K562 (cell line): Measurements from ENCODE around the gene FCHO1. TPM values are rescaled to one million over a fixed set of nuclear protein-coding genes. Genes with fewer than 3 reads are reported as not detected.

Experiments used
- BACH1 ChIP-seq: fragments of 200-800 bp; sonication (Bioruptor generic); IDR thresholded peaks from 2 replicates; pipeline ENCODE4 v1.6.1; 2016; ENCODE audit warnings: missing genetic modification characterization, missing compliant biosample characterization
- CBFA2T3 ChIP-seq: fragments of 450-650 bp; IDR thresholded peaks from 2 replicates; pipeline ENCODE4 v1.6.1; 2017
- CTBP1 ChIP-seq: fragments of 450-650 bp; IDR thresholded peaks from 2 replicates; pipeline ENCODE4 v1.6.1; 2016; ENCODE audit warnings: borderline replicate concordance
- CXXC5 ChIP-seq: fragments of 250-450 bp; sonication (Bioruptor Pico); IDR thresholded peaks from 2 replicates; pipeline ENCODE4 v1.8.0; 2022; ENCODE audit warnings: inconsistent platforms, mild to moderate bottlenecking, moderate library complexity
- DPF2 ChIP-seq: fragments of 450-650 bp; IDR thresholded peaks from 2 replicates; pipeline ENCODE4 v1.6.1; 2016
- KAT8 ChIP-seq: fragments of 450-650 bp; IDR thresholded peaks from 2 replicates; pipeline ENCODE4 v1.6.1; 2016; ENCODE audit warnings: low read depth, mild to moderate bottlenecking
- NRF1 ChIP-seq, 2 experiments: fragments of 450-650 bp; IDR thresholded peaks in 1 of 2; conservative IDR thresholded peaks in 1 of 2; 2 replicates each; pipeline ENCODE4 v1.6.1; 2014; ENCODE audit warnings: mild to moderate bottlenecking in 2 of 2
- POLR2G ChIP-seq: fragments of 200-400 bp; formaldehyde crosslinking; IDR thresholded peaks from 2 replicates; pipeline ENCODE4 v1.6.1; 2017; ENCODE audit warnings: low read depth, mild to moderate bottlenecking, antibody characterized with exemption, low read length, moderate library complexity
- SRSF3 ChIP-seq: fragments of 200-400 bp; formaldehyde crosslinking; IDR thresholded peaks from 2 replicates; pipeline ENCODE4 v1.6.1; 2016; ENCODE audit warnings: mild to moderate bottlenecking, low read length, moderate library complexity; ENCODE audit not compliant: insufficient read depth
- STAG1 ChIP-seq: sonication (generic); formaldehyde crosslinking; IDR thresholded peaks from 2 replicates; pipeline ENCODE4 v1.5.0; 2020; ENCODE audit warnings: missing genetic modification reagents, borderline replicate concordance
- TEAD1 ChIP-seq, 2 experiments: fragments of 450-650 bp in 1 of 2; sonication (generic) in 1 of 2; formaldehyde crosslinking; IDR thresholded peaks; 2 replicates each; pipeline versions ENCODE4 v1.4.0 to v1.8.0; 2020 to 2022; ENCODE audit warnings: mild to moderate bottlenecking in 2 of 2, missing genetic modification reagents in 1 of 2
- ZBTB7A ChIP-seq: IDR thresholded peaks from 2 replicates; pipeline ENCODE4 v1.6.1; 2011; ENCODE audit warnings: low read depth, mild to moderate bottlenecking, low read length, moderate library complexity, borderline replicate concordance; ENCODE audit not compliant: control insufficient read depth
- ZFX ChIP-seq: sonication (generic); formaldehyde crosslinking; IDR thresholded peaks from 2 replicates; pipeline ENCODE4 v1.8.0; 2022; ENCODE audit warnings: mild to moderate bottlenecking, missing genetic modification reagents, moderate library complexity
- ZNF311 ChIP-seq: fragments of 250-450 bp; sonication (Bioruptor Pico); IDR thresholded peaks from 2 replicates; pipeline ENCODE4 v1.4.0; 2020; ENCODE audit warnings: mild to moderate bottlenecking, moderate library complexity
- ZNF324 ChIP-seq: fragments of 250-450 bp; sonication (Bioruptor Pico); IDR thresholded peaks from 2 replicates; pipeline ENCODE4 v1.4.0; 2020; ENCODE audit warnings: mild to moderate bottlenecking
- ZNF347 ChIP-seq: fragments of 450-650 bp; formaldehyde crosslinking; IDR thresholded peaks from 2 replicates; pipeline ENCODE4 v1.4.0; 2020; ENCODE audit warnings: low read depth, mild to moderate bottlenecking, moderate library complexity
- ZNF41 ChIP-seq: fragments of 250-450 bp; sonication (Bioruptor Pico); conservative IDR thresholded peaks from 2 replicates; pipeline ENCODE4 v1.4.0; 2020; ENCODE audit warnings: mild to moderate bottlenecking
- ZNF766 ChIP-seq: fragments of 200-800 bp; sonication (Bioruptor generic); conservative IDR thresholded peaks from 2 replicates; pipeline ENCODE4 v1.6.1; 2016; ENCODE audit warnings: missing genetic modification characterization, missing compliant biosample characterization
- polyA plus RNA-seq, 8 experiments: library from polyadenylated mRNA; depleted of rRNA in 4 of 8; stranded (reverse) in 5 of 8; unstranded in 3 of 8; fragments of >200 nt; fragmentation: Nextera tagmentation in 2 of 8; fragmentation: Illumina TruSeq in 1 of 8; extraction: Ambion mirVana in 2 of 8; extraction: Trizol in 1 of 8; gene quantifications; 2 replicates each; pipeline versions ENCODE4 v1.2.1 to v1.2.3, GENCODE V29; 2011 to 2014; ENCODE audit warnings: inconsistent platforms in 1 of 8, missing spikeins in 1 of 8
- total RNA-seq, 7 experiments: library from RNA; depleted of rRNA in 6 of 7; stranded (reverse); fragments of >200 nt in 6 of 7; fragmentation: Illumina TruSeq in 2 of 7; extraction: Trizol in 2 of 7; gene quantifications; 2 replicates each; pipeline versions ENCODE4 v1.2.1 to v1.2.3, GENCODE V29; 2011 to 2021; ENCODE audit warnings: low replicate concordance in 1 of 7
- TF ChIP-seq, protein P1 (sequence below): conservative IDR thresholded peaks from 2 replicates; pipeline ENCODE4 v1.6.1; 2011; ENCODE audit warnings: low read depth, mild to moderate bottlenecking, low read length; ENCODE audit not compliant: control insufficient read depth
- TF ChIP-seq, protein P2 (sequence below): fragments of 200-400 bp; formaldehyde crosslinking; IDR thresholded peaks from 2 replicates; pipeline ENCODE4 v1.6.1; 2017; ENCODE audit warnings: mild to moderate bottlenecking, low read depth, low read length, moderate library complexity
- TF ChIP-seq, protein P3 (sequence below): fragments of 250-450 bp; sonication (Bioruptor Pico); IDR thresholded peaks from 2 replicates; pipeline ENCODE4 v1.9.0; 2021; ENCODE audit warnings: mild to moderate bottlenecking
- TF ChIP-seq, protein P4 (sequence below): fragments of 450-650 bp; formaldehyde crosslinking; IDR thresholded peaks from 2 replicates; pipeline ENCODE4 v1.4.0; 2020; ENCODE audit warnings: mild to moderate bottlenecking, moderate library complexity
- TF ChIP-seq, protein P5 (sequence below): fragments of 450-650 bp; formaldehyde crosslinking; IDR thresholded peaks from 2 replicates; pipeline ENCODE4 v1.4.0; 2022; ENCODE audit warnings: missing genetic modification characterization

FCHO1 gene
- total and polyA plus RNA-seq, 9 of the 15 experiments (the other 6 are each of a cell fraction or from before 2014, with no cell fraction given): 0.21 to 58.9 (median 18.3) TPM

DNA sequence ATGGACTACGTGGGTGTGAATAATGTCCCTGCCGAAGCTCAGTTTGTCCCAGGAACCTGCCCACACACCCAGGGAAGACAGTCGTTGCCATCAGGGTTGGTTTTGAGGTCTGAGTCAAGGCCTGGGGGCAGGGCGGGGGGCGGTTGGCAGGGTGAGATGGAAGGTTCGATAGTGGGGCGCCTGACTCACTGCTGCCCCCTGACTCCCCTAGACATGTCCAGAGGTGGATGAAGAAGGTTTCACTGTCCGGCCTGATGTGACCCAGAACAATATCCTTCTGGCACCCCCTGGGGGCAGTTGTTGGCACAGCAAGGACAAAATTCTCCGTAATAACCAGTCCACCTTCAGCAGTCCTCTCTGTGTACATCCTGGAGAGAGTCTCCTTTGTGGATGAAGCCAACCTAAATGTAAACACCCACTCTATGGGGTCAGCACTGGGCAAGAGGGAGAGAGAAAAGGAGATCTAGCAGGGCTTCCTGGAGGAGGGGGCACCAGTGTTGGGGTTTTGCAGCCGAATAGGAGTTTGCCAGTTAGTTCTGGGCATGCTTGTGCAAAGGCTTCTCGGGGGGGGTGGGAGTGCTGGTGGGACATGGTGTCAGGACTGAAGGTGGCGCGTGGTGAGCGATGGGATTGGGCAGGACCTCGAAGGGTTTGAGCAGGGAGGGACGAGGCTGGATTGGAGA lies 24.1 kb downstream of the FCHO1 start (continued):
- TF ChIP-seq, protein P1, sequence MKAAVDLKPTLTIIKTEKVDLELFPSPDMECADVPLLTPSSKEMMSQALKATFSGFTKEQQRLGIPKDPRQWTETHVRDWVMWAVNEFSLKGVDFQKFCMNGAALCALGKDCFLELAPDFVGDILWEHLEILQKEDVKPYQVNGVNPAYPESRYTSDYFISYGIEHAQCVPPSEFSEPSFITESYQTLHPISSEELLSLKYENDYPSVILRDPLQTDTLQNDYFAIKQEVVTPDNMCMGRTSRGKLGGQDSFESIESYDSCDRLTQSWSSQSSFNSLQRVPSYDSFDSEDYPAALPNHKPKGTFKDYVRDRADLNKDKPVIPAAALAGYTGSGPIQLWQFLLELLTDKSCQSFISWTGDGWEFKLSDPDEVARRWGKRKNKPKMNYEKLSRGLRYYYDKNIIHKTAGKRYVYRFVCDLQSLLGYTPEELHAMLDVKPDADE: no peak
- TF ChIP-seq ZNF41 (no peak), CBFA2T3 (no peak), TEAD1 (CRISPR knock-in tag; IDR thresholded peaks at IDR 0.05) (no peak), POLR2G (no peak), ZNF347 (CRISPR knock-in tag) (no peak), CTBP1 (0 out of 2 replicates have a peak, but pooled peaks have one; percentile 48), CXXC5 (CRISPR knock-in tag) (no peak), NRF1 (conservative IDR thresholded peaks at IDR 0.05 in 1 of 2, IDR thresholded peaks at IDR 0.05 in 1 of 2) (no peak), STAG1 (CRISPR knock-in tag) (no peak), ZNF766 (CRISPR knock-in tag) (0 out of 2 replicates have a peak, but pooled peaks have one; percentile 23), ZFX (CRISPR knock-in tag) (no peak), DPF2 (peak; percentile 57; the same call in 1 of the 2 replicates), SRSF3 (no peak), ZBTB7A (peak; percentile 64; the same call in 1 of the 2 replicates), BACH1 (tag) (no peak), KAT8 (no peak), ZNF324 (CRISPR knock-in tag) (no peak), ZNF311 (CRISPR knock-in tag) (no peak)
- TF ChIP-seq, protein P2, sequence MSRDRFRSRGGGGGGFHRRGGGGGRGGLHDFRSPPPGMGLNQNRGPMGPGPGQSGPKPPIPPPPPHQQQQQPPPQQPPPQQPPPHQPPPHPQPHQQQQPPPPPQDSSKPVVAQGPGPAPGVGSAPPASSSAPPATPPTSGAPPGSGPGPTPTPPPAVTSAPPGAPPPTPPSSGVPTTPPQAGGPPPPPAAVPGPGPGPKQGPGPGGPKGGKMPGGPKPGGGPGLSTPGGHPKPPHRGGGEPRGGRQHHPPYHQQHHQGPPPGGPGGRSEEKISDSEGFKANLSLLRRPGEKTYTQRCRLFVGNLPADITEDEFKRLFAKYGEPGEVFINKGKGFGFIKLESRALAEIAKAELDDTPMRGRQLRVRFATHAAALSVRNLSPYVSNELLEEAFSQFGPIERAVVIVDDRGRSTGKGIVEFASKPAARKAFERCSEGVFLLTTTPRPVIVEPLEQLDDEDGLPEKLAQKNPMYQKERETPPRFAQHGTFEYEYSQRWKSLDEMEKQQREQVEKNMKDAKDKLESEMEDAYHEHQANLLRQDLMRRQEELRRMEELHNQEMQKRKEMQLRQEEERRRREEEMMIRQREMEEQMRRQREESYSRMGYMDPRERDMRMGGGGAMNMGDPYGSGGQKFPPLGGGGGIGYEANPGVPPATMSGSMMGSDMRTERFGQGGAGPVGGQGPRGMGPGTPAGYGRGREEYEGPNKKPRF: no peak
- TF ChIP-seq, protein P3, sequence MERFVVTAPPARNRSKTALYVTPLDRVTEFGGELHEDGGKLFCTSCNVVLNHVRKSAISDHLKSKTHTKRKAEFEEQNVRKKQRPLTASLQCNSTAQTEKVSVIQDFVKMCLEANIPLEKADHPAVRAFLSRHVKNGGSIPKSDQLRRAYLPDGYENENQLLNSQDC (CRISPR knock-in tag): no peak
- TF ChIP-seq, protein P4, sequence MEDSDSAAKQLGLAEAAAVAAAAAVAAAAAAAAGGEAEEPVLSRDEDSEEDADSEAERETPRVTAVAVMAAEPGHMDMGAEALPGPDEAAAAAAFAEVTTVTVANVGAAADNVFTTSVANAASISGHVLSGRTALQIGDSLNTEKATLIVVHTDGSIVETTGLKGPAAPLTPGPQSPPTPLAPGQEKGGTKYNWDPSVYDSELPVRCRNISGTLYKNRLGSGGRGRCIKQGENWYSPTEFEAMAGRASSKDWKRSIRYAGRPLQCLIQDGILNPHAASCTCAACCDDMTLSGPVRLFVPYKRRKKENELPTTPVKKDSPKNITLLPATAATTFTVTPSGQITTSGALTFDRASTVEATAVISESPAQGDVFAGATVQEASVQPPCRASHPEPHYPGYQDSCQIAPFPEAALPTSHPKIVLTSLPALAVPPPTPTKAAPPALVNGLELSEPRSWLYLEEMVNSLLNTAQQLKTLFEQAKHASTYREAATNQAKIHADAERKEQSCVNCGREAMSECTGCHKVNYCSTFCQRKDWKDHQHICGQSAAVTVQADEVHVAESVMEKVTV (CRISPR knock-in tag): peak; percentile 73; the same call in 1 of the 2 replicates
- TF ChIP-seq, protein P5, sequence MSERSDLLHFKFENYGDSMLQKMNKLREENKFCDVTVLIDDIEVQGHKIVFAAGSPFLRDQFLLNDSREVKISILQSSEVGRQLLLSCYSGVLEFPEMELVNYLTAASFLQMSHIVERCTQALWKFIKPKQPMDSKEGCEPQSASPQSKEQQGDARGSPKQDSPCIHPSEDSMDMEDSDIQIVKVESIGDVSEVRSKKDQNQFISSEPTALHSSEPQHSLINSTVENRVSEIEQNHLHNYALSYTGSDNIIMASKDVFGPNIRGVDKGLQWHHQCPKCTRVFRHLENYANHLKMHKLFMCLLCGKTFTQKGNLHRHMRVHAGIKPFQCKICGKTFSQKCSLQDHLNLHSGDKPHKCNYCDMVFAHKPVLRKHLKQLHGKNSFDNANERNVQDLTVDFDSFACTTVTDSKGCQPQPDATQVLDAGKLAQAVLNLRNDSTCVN (CRISPR knock-in tag): no peak
